ENCODE results near the gene USH1C. TPM values are rescaled to one million over a fixed set of nuclear protein-coding genes. Genes with fewer than 3 reads are reported as not detected.

USH1C gene
- total and polyA plus RNA-seq, 2 experiments from 2014 or later, result not detected

- Histone ChIP-seq H4K20me1 (ENCODE audit: insufficient read depth) (no peaks in the 10 kb centered on the region), H3K4me2 (ENCODE audit: unreplicated experiment) (no peak overlapping the region), H3K9me3 (ENCODE audit: low read depth) (no peaks in the 10 kb centered on the region), H3K79me2 (ENCODE audit: insufficient read depth) (no peaks in the 10 kb centered on the region), H3F3A (ENCODE audit: insufficient read depth) (no peaks in the 10 kb centered on the region), H3K27ac (no peak overlapping the region), H2AFZ (no peak overlapping the region), H3K9ac (no peak overlapping the region), H3K36me3 (ENCODE audit: low read depth) (no peaks in the 10 kb centered on the region), H3K4me1 (ENCODE audit: insufficient read depth) (no peaks in the 10 kb centered on the region), H3K9me2 (ENCODE audit: insufficient read depth) (no peaks in the 10 kb centered on the region), H3K27me3 (replicated peaks; ENCODE audit: insufficient read depth) (peaks cover 17% of the 10 kb centered on the region), H3K4me3 (no peak overlapping the region)
- 63 to 66% methylated on average over 12 of the region's 12 CpGs for WGBS, 2 experiments (ENCODE audit: low coverage in 1 of 2, low lambda C conversion rate in 2 of 2, missing lambda C conversion rate in 2 of 2)
- in situ Hi-C loops (cut with MboI), result no loop called here
- TF ChIP-seq EZH2 (IDR thresholded peaks at IDR 0.05; ENCODE audit: insufficient read depth, poor library complexity, severe bottlenecking) (no peak), EZH2phosphoT487 (IDR thresholded peaks at IDR 0.05; ENCODE audit: insufficient read depth, low read depth) (no peak)
- no peak for DNase-seq
These were observed 83.8 kb downstream of the USH1C start for GRCh38 chr11:17460406-17460805.

- WGBS, 2 experiments (ENCODE audit: low coverage in 1 of 2, low lambda C conversion rate in 2 of 2, missing lambda C conversion rate in 2 of 2), result 2 to 3% methylated on average over 9 of the region's 9 CpGs
- Histone ChIP-seq H4K20me1 (ENCODE audit: insufficient read depth) (no peaks in the 10 kb centered on the region), H3K9me3 (ENCODE audit: low read depth) (no peaks in the 10 kb centered on the region), H3K27me3 (replicated peaks; ENCODE audit: insufficient read depth) (peaks cover 17% of the 10 kb centered on the region), H3K4me2 (ENCODE audit: unreplicated experiment) (no peak overlapping the region), H3K36me3 (ENCODE audit: low read depth) (no peaks in the 10 kb centered on the region), H3K9me2 (ENCODE audit: insufficient read depth) (no peaks in the 10 kb centered on the region), H3K79me2 (ENCODE audit: insufficient read depth) (no peaks in the 10 kb centered on the region), H3K9ac (no peak overlapping the region), H2AFZ (no peak overlapping the region), H3F3A (ENCODE audit: insufficient read depth) (no peaks in the 10 kb centered on the region), H3K4me1 (ENCODE audit: insufficient read depth) (no peaks in the 10 kb centered on the region), H3K4me3 (no peak overlapping the region), H3K27ac (no peak overlapping the region)
- in situ Hi-C loops (cut with MboI), result no loop called here
- no peak for TF ChIP-seq EZH2phosphoT487 (IDR thresholded peaks at IDR 0.05; ENCODE audit: insufficient read depth, low read depth)
- TF ChIP-seq EZH2 (IDR thresholded peaks at IDR 0.05; ENCODE audit: insufficient read depth, poor library complexity, severe bottlenecking), result no peak
- no peak for DNase-seq
These were observed 84.8 kb downstream of the USH1C start for GRCh38 chr11:17459236-17459896.

- no peak overlapping the region for H3K4me3 ChIP-seq
- no peaks in the 10 kb centered on the region for H3K9me2 ChIP-seq (ENCODE audit: insufficient read depth)
- H2AFZ ChIP-seq, result no peak overlapping the region
- no peak overlapping the region for H3K27ac ChIP-seq
- DNase-seq, result no peak
- H3K9me3 ChIP-seq (ENCODE audit: low read depth), result no peaks in the 10 kb centered on the region
- no peak overlapping the region for H3K9ac ChIP-seq
- no peaks in the 10 kb centered on the region for H3K36me3 ChIP-seq (ENCODE audit: low read depth)
- WGBS, 2 experiments (ENCODE audit: low coverage in 1 of 2, low lambda C conversion rate in 2 of 2, missing lambda C conversion rate in 2 of 2), result 46 to 48% methylated on average over 8 of the region's 8 CpGs
- no peak overlapping the region for H3K4me2 ChIP-seq (ENCODE audit: unreplicated experiment)
- H3K79me2 ChIP-seq (ENCODE audit: insufficient read depth), result no peaks in the 10 kb centered on the region
- in situ Hi-C loops (cut with MboI), result no loop called here
- peaks cover 17% of the 10 kb centered on the region for H3K27me3 ChIP-seq (replicated peaks; ENCODE audit: insufficient read depth)
- TF ChIP-seq EZH2 (IDR thresholded peaks at IDR 0.05; ENCODE audit: insufficient read depth, poor library complexity, severe bottlenecking) (no peak), EZH2phosphoT487 (IDR thresholded peaks at IDR 0.05; ENCODE audit: insufficient read depth, low read depth) (no peak)
- H3K4me1 ChIP-seq (ENCODE audit: insufficient read depth), result no peaks in the 10 kb centered on the region
- H3F3A ChIP-seq (ENCODE audit: insufficient read depth), result no peaks in the 10 kb centered on the region
- H4K20me1 ChIP-seq (ENCODE audit: insufficient read depth), result no peaks in the 10 kb centered on the region
These were observed 85.9 kb downstream of the USH1C start for GRCh38 chr11:17458268-17458667.

GRCh38 chr11:17457396-17458173 lies 86.6 kb downstream of the USH1C start:
- no peak for DNase-seq
- in situ Hi-C loops (cut with MboI), result no loop called here

More at GRCh38 chr11:17457396-17458173, 86.6 kb downstream of the USH1C start:
- no peak overlapping the region for H2AFZ ChIP-seq
- H3K4me2 ChIP-seq (ENCODE audit: unreplicated experiment), result no peak overlapping the region
- H3K4me3 ChIP-seq, result no peak overlapping the region
- 39 to 43% methylated on average over 8 of the region's 8 CpGs for WGBS, 2 experiments (ENCODE audit: low coverage in 1 of 2, low lambda C conversion rate in 2 of 2, missing lambda C conversion rate in 2 of 2)
- H3K79me2 ChIP-seq (ENCODE audit: insufficient read depth), result no peaks in the 10 kb centered on the region
- H3K27me3 ChIP-seq (replicated peaks; ENCODE audit: insufficient read depth), result peaks cover 17% of the 10 kb centered on the region
- TF ChIP-seq EZH2phosphoT487 (IDR thresholded peaks at IDR 0.05; ENCODE audit: insufficient read depth, low read depth), result no peak
- no peak for TF ChIP-seq EZH2 (IDR thresholded peaks at IDR 0.05; ENCODE audit: insufficient read depth, poor library complexity, severe bottlenecking)
- H3K9me2 ChIP-seq (ENCODE audit: insufficient read depth), result no peaks in the 10 kb centered on the region
- no peak overlapping the region for H3K27ac ChIP-seq
- H3K9me3 ChIP-seq (ENCODE audit: low read depth), result no peaks in the 10 kb centered on the region
- no peaks in the 10 kb centered on the region for H3K36me3 ChIP-seq (ENCODE audit: low read depth)
- H3F3A ChIP-seq (ENCODE audit: insufficient read depth), result no peaks in the 10 kb centered on the region
- H3K9ac ChIP-seq, result no peak overlapping the region
- H3K4me1 ChIP-seq (ENCODE audit: insufficient read depth), result no peaks in the 10 kb centered on the region
- H4K20me1 ChIP-seq (ENCODE audit: insufficient read depth), result no peaks in the 10 kb centered on the region
